B cell (primary cell): Measurements from ENCODE around the gene NMNAT2. TPM values are rescaled to one million over a fixed set of nuclear protein-coding genes. Genes with fewer than 3 reads are reported as not detected.

ENCODE experiments used
- ATAC-seq: fragments of 200-7000 bp; cut with Tn5 transposase; one replicate; pipeline ENCODE4 v1.10.0; 2021; ENCODE audit warnings: low read depth, mild to moderate bottlenecking, moderate number of reproducible peaks, moderate library complexity
- CTCF ChIA-PET: fragments of 350-600 bp; sonication (Branson Sonifier 250); formaldehyde crosslinking; loops from one replicate; lab custom pipeline; 2021; ENCODE audit warnings: antibody characterized with exemption, inconsistent platforms; lab: Charles Lee
- POLR2A ChIA-PET: fragments of 350-600 bp; sonication (Branson Sonifier 250); formaldehyde crosslinking; loops from one replicate; lab custom pipeline; 2021; ENCODE audit warnings: antibody characterized with exemption; lab: Charles Lee
- DNase-seq: peaks from one replicate; pipeline ENCODE4 v3.0.0; 2013
- H2AFZ ChIP-seq: 2 replicates; pipeline ENCODE4 v1.6.1; 2012; ENCODE audit warnings: mild to moderate bottlenecking, low read depth, low read length; ENCODE audit not compliant: insufficient read depth, poor library complexity, severe bottlenecking
- H3K27ac ChIP-seq, 2 donors: 1 replicate in 1 of 2; 2 replicates in 1 of 2; pipeline ENCODE4 v1.5.1; 2012 to 2013; ENCODE audit warnings: low read length in 2 of 2, mild to moderate bottlenecking in 2 of 2, moderate library complexity in 1 of 2
- H3K27me3 ChIP-seq, 4 experiments: fragments of 200-600 bp in 1 of 4; sonication (generic) in 1 of 4; replicated peaks in 1 of 4; 1 replicate in 2 of 4; 2 replicates in 2 of 4; pipeline versions ENCODE4 v1.6.1 to v1.7.0; 2013 to 2016; ENCODE audit warnings: low read length in 3 of 4, mild to moderate bottlenecking in 2 of 4, mixed read lengths in 1 of 4, moderate library complexity in 1 of 4; ENCODE audit not compliant: insufficient read depth in 4 of 4, control insufficient read depth in 3 of 4; ENCODE audit errors: control extremely low read depth in 1 of 4
- H3K36me3 ChIP-seq, 2 experiments: replicated peaks in 1 of 2; 1 replicate in 1 of 2; 2 replicates in 1 of 2; pipeline versions ENCODE4 v1.6.1 to v1.7.1; 2013; ENCODE audit warnings: low read length in 1 of 2; ENCODE audit not compliant: insufficient read depth in 2 of 2, control insufficient read depth in 1 of 2; ENCODE audit errors: control extremely low read depth in 1 of 2, extremely low read depth in 1 of 2
- H3K4me1 ChIP-seq, 2 donors: fragments of 200-600 bp in 1 of 2; sonication (generic) in 1 of 2; 1 replicate in 1 of 2; 2 replicates in 1 of 2; pipeline versions ENCODE4 v1.5.1 to v1.6.1; 2013 to 2017; ENCODE audit warnings: low read length in 2 of 2; ENCODE audit not compliant: control insufficient read depth in 2 of 2, insufficient read depth in 2 of 2
- H3K4me2 ChIP-seq: replicated peaks from 2 replicates; pipeline ENCODE3; 2012; ENCODE audit warnings: mild to moderate bottlenecking, low read depth, low read length; ENCODE audit not compliant: poor library complexity, severe bottlenecking
- H3K4me3 ChIP-seq, 5 experiments: fragments of 200-600 bp in 1 of 5; sonication (generic) in 1 of 5; 1 replicate in 3 of 5; 2 replicates in 2 of 5; pipeline versions ENCODE4 v1.5.1 to v1.7.0; 2011 to 2016; ENCODE audit warnings: low read length in 4 of 5, mild to moderate bottlenecking in 4 of 5, low read depth in 2 of 5, control low read depth in 1 of 5, moderate library complexity in 1 of 5; ENCODE audit not compliant: insufficient read depth in 1 of 5; ENCODE audit errors: control extremely low read depth in 1 of 5, extremely low read depth in 1 of 5
- H3K79me2 ChIP-seq: fragments of 200-600 bp; sonication (generic); one replicate; pipeline ENCODE4 v1.6.0; 2016; ENCODE audit warnings: low read length; ENCODE audit not compliant: control insufficient read depth, insufficient read depth
- H3K9ac ChIP-seq: fragments of 200-600 bp; sonication (generic); 2 replicates; pipeline ENCODE4 v1.6.1; 2017; ENCODE audit warnings: mild to moderate bottlenecking, low read length, moderate library complexity
- H3K9me3 ChIP-seq, 3 donors: one replicate each; pipeline versions ENCODE4 v1.6.1 to v1.7.1; 2013; ENCODE audit warnings: low read length in 2 of 3; ENCODE audit not compliant: control insufficient read depth in 2 of 3, insufficient read depth in 1 of 3; ENCODE audit errors: control extremely low read depth in 1 of 3
- H4K20me1 ChIP-seq: 2 replicates; pipeline ENCODE4 v1.6.0; 2012; ENCODE audit warnings: mild to moderate bottlenecking, low read length; ENCODE audit not compliant: insufficient read depth, control insufficient read depth, poor library complexity, severe bottlenecking
- H3K27ac Mint-ChIP-seq: one replicate; pipeline ENCODE4 v1.8.0; 2021; ENCODE audit warnings: mixed read lengths
- H3K27me3 Mint-ChIP-seq: one replicate; pipeline ENCODE4 v1.8.0; 2021; ENCODE audit warnings: mixed read lengths
- H3K4me1 Mint-ChIP-seq: one replicate; pipeline ENCODE4 v1.8.0; 2021; ENCODE audit warnings: mixed read lengths
- H3K4me3 Mint-ChIP-seq: one replicate; pipeline ENCODE4 v1.8.0; 2021; ENCODE audit warnings: mixed read lengths
- H3K9me3 Mint-ChIP-seq: one replicate; pipeline ENCODE4 v1.8.0; 2022; ENCODE audit warnings: mixed read lengths; ENCODE audit not compliant: insufficient read depth
- EZH2 ChIP-seq: IDR thresholded peaks from 2 replicates; pipeline ENCODE4 v1.6.1; 2012; ENCODE audit warnings: borderline replicate concordance, low read depth, mild to moderate bottlenecking, moderate library complexity, low read length; ENCODE audit not compliant: insufficient read depth, poor library complexity, severe bottlenecking
- WGBS: methylation state at CpG from one replicate; pipeline ENCODE4 v1.1.5; 2013; ENCODE audit warnings: missing lambda C conversion rate; ENCODE audit not compliant: insufficient coverage; 5-methylcytosine and 5-hydroxymethylcytosine counted together
- intact Hi-C: fragments of 100-400 bp; cut with micrococcal nuclease; formaldehyde crosslinking; loops from one replicate; pipeline ENCODE4 v1.10.0; 2022
- polyA plus RNA-seq: library from polyadenylated mRNA; depleted of rRNA; stranded (reverse); fragments of >200 nt; gene quantifications from 2 replicates; pipeline ENCODE4 v1.2.3, GENCODE V29; 2012
- total RNA-seq, 2 donors: library from RNA; stranded (reverse); fragments of 120-200 nt in 1 of 2; gene quantifications; 1 replicate in 1 of 2; 2 replicates in 1 of 2; pipeline versions ENCODE4 v1.2.3 to v1.2.4, GENCODE V29; 2013 to 2022
- TF ChIP-seq, protein P1 (sequence below): fragments of 200-600 bp; IDR thresholded peaks from one replicate; pipeline ENCODE4 v1.8.0; 2022; ENCODE audit warnings: antibody characterized with exemption, mild to moderate bottlenecking

Gene NMNAT2
- total and polyA plus RNA-seq, 2 donors (not counting 1 experiment from before 2014, with no cell fraction given): not detected

DNA sequence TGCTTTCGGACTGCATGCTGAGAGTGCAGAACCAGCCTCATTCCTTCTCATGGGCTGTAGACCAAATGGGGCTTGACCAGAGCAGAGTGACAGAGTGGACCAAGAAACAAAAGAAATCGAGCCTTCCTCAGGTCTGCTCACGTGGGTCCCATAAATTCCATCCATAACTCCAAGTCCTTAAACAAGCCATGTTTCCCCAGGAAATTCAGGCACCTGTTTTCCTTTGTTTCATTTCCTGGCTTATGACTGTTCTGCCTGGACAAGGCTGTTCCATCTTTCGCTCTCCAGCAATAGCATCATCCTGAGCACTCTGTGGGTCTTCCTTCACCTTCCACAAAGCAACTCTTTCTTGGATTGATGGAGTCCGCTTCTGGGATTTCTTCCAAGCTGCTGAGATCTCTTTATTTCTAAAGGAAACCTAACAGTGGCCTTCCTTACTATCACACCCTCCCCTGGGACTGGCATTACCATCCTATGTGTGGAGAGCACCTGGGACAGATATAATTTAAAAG lies 168.2 kb downstream of the NMNAT2 start:
- Histone ChIP-seq H3K79me2 (no peaks in the 10 kb centered on the region), H3K9me3 (peaks cover 0 to 4% (median 0%) of the 10 kb centered on the region in 3 donors), H3K4me2 (no peak overlapping the region), H3K27me3 (peaks cover 0 to 3% (median 0%) of the 10 kb centered on the region in 4 experiments), H3K27ac (no peak overlapping the region), H3K4me1 (no peaks in the 10 kb centered on the region), H3K36me3 (no peaks in the 10 kb centered on the region), H4K20me1 (no peaks in the 10 kb centered on the region), H3K4me3 (no peak overlapping the region), H2AFZ (no peak overlapping the region), H3K9ac (no peak overlapping the region)
- H3K4me3 Mint-ChIP-seq: no peak overlapping the region
- H3K27me3 Mint-ChIP-seq: peaks cover 33% of the 10 kb centered on the region
- H3K4me1 Mint-ChIP-seq: no peaks in the 10 kb centered on the region
- DNase-seq: no peak
- intact Hi-C loops: no loop called here
- TF ChIP-seq, protein P1, sequence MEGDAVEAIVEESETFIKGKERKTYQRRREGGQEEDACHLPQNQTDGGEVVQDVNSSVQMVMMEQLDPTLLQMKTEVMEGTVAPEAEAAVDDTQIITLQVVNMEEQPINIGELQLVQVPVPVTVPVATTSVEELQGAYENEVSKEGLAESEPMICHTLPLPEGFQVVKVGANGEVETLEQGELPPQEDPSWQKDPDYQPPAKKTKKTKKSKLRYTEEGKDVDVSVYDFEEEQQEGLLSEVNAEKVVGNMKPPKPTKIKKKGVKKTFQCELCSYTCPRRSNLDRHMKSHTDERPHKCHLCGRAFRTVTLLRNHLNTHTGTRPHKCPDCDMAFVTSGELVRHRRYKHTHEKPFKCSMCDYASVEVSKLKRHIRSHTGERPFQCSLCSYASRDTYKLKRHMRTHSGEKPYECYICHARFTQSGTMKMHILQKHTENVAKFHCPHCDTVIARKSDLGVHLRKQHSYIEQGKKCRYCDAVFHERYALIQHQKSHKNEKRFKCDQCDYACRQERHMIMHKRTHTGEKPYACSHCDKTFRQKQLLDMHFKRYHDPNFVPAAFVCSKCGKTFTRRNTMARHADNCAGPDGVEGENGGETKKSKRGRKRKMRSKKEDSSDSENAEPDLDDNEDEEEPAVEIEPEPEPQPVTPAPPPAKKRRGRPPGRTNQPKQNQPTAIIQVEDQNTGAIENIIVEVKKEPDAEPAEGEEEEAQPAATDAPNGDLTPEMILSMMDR: no peak
- TF ChIP-seq EZH2: no peak
- H3K9me3 Mint-ChIP-seq: no peaks in the 10 kb centered on the region
- no peak for ATAC-seq
- 92% methylated on average over 4 of the region's 5 CpGs for WGBS
- CTCF ChIA-PET: no interaction called here
- no peak overlapping the region for H3K27ac Mint-ChIP-seq
- POLR2A ChIA-PET: no interaction called here

DNA sequence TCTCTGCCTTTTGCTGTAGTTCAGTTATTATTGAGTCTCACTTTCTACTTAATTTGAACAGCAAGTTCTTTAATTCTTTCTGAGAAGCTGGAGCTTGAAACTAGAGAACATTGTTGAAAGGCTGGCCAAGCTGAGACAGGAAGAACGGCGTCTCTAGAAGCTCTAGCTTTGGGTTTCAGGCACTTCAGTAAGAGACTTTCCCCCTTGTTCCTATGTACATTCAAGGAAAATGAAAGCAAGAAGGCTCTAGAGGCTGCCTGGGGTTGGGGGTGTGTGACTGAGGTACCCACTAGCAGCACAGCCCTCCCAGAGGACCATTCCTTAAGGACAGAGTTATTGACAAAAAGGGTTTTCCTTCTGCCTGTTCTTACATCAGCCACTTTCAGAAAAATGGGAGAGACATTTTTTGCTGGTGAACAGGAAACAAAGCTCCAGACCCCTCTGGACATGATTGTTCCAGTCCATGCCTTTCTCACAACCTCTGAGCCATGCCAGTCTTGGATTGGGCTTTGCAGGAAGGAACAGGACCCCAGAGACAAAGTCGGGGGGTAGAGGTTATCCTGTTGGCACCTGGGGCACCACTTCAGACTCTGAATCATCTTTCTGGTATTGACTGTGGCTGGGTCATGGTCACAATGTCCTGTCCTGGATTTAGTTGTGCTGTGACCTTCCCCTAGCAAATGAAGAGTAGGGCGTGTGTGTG lies 169.0 kb downstream of the NMNAT2 start:
- CTCF ChIA-PET: interaction anchor here (0.6 kb wide), 1 partner anchor 501 kb away, joined by 3 read pairs; no protein-coding TSS in a partner anchor
- POLR2A ChIA-PET: no interaction called here
- WGBS: 60% methylated on average over 1 of the region's 4 CpGs
- H2AFZ ChIP-seq: no peak overlapping the region
- no peaks in the 10 kb centered on the region for H4K20me1 ChIP-seq
- no peaks in the 10 kb centered on the region for H3K79me2 ChIP-seq
- intact Hi-C loops: no loop called here
- H3K9me3 ChIP-seq: no peaks in the 10 kb centered on the region
- H3K4me1 Mint-ChIP-seq: no peaks in the 10 kb centered on the region
- no peak overlapping the region for H3K27ac ChIP-seq
- no peak overlapping the region for H3K9ac ChIP-seq
- no peak overlapping the region for H3K27ac Mint-ChIP-seq
- TF ChIP-seq EZH2: no peak
- TF ChIP-seq, protein P1: no peak
- ATAC-seq (no peak), DNase-seq (no peak)
- peaks cover 0 to 3% (median 0%) of the 10 kb centered on the region in 4 experiments for H3K27me3 ChIP-seq
- no peak overlapping the region for H3K4me2 ChIP-seq
- no peak overlapping the region for H3K4me3 ChIP-seq
- no peaks in the 10 kb centered on the region for H3K36me3 ChIP-seq
- no peaks in the 10 kb centered on the region for H3K4me1 ChIP-seq
- no peaks in the 10 kb centered on the region for H3K9me3 Mint-ChIP-seq
- H3K4me3 Mint-ChIP-seq: no peak overlapping the region
- H3K27me3 Mint-ChIP-seq: peaks cover 36% of the 10 kb centered on the region
